Transverse colon (tissue), 3 donors: ENCODE measurements around the gene SMOC1.

ENCODE experiments used
- CTCF ChIP-seq, 5 experiments: fragments of 200-600 bp in 3 of 5; fragments of 450-650 bp in 2 of 5; sonication (generic) in 3 of 5; IDR thresholded peaks; 1 replicate in 2 of 5; 2 replicates in 3 of 5; pipeline ENCODE4 v1.5.1; 2016 to 2017; ENCODE audit warnings: antibody characterized with exemption in 5 of 5, inconsistent platforms in 3 of 5, mild to moderate bottlenecking in 2 of 5, moderate library complexity in 1 of 5
- POLR2A ChIP-seq: fragments of 450-650 bp; IDR thresholded peaks from one replicate; pipeline ENCODE4 v1.6.1; 2016; ENCODE audit warnings: antibody characterized with exemption, mild to moderate bottlenecking, moderate library complexity

- TF ChIP-seq CTCF (IDR thresholded peaks at IDR 0.05) (no peak), POLR2A (no peak)
These were observed 120.1 kb downstream of the SMOC1 start for GRCh38 chr14:69999261-69999674.
